ENCODE measurements around the gene C10orf105. TPM values are rescaled to one million over a fixed set of nuclear protein-coding genes. Genes with fewer than 3 reads are reported as not detected.
A peak's percentile ranks its signal among the peaks of the same experiment; 100 is the strongest.

C10orf105 gene
- total RNA-seq, 4 donors from 2014 or later, result 0.07 to 1.2 TPM; not detected in 2

DNA sequence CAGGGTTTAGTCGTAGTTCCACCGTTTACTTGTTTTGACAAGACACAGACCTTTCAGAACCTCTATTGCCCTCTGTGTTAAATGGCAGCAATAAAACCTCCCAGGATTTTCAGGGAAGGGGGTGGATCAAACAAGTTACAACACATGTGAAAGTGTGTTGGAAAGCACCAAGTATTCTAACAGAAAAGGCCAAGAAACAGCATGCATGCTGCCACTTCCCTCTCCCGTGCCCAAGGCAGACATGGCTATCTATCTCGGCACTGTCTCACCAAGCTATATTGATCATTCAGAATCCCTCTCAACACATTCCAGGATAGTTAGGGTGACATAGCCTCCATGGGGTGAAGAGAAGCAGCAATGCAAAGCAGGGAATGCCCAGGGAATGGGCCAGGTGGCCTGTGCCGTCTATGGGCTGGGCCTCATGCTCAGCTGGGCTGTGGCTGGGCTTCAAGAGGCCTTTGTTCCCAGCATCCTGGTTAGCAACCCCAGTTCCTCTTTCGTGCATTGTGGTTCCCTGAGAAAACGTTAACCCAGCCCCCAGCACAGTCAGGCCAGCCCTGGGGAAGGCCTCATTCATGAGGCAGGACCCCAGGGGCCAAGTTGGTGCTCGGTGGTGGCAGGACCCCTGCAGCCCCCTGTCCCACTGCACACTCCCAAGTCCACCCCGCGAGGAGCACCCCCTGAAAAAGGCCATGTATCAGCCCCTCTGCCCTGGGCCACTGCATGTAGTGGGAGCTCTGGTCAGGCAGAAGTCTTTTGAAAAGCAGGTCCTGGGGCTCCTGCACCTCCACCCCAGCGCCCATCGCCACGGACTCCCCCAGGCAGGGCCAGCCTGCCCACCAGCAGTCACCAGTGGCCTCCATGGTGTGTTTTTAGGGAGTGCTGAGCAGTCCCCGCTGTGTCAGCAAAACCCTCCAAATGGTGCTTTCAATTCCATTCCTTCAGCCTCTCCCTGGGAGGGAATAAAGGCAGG, 28.3 kb upstream of the C10orf105 start:
- Histone ChIP-seq H3K36me3 (no peaks in the 10 kb centered on the region), H3K9me3 (no peaks in the 10 kb centered on the region), H3K4me3 (no peak overlapping the region), H3K27ac (peak overlapping the region; percentile 70 to 82), H3K4me1 (peaks cover 0 to 6% of the 10 kb centered on the region in 2 donors), H3K27me3 (no peaks in the 10 kb centered on the region)
- no peak for DNase-seq
- TF ChIP-seq, protein P1, sequence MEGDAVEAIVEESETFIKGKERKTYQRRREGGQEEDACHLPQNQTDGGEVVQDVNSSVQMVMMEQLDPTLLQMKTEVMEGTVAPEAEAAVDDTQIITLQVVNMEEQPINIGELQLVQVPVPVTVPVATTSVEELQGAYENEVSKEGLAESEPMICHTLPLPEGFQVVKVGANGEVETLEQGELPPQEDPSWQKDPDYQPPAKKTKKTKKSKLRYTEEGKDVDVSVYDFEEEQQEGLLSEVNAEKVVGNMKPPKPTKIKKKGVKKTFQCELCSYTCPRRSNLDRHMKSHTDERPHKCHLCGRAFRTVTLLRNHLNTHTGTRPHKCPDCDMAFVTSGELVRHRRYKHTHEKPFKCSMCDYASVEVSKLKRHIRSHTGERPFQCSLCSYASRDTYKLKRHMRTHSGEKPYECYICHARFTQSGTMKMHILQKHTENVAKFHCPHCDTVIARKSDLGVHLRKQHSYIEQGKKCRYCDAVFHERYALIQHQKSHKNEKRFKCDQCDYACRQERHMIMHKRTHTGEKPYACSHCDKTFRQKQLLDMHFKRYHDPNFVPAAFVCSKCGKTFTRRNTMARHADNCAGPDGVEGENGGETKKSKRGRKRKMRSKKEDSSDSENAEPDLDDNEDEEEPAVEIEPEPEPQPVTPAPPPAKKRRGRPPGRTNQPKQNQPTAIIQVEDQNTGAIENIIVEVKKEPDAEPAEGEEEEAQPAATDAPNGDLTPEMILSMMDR (IDR thresholded peaks at IDR 0.05), result no peak
- no peak for TF ChIP-seq POLR2A (IDR thresholded peaks at IDR 0.05)
- intact Hi-C loops (cut with DNase I; ENCODE audit: low total_unique reads), result no loop called here

DNA sequence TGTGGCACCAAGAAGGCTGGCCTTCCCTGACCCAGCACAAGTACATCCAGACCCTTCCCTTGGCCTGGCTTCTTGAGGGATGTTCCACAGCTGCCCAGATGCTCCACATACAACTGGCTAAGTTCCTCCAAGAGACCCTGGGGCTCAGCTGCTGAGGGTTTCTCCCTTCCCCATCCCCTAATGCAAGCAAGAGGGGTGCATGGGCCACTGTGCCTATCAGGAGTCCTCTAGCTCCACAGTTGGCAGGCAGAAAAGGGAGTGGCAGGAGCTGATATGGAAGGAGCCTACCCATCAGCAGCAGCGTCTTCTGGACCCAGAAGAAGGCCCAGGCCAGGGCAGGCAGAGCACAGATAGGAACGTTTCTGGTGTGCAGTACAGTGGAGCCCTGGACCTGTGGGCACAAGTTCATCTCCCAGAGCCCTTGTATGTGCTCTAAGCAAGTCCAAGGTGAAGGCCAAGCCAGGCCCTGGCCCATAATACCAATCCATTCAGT, 27.5 kb upstream of the C10orf105 start:
- H3K27ac ChIP-seq, result peak overlapping the region; percentile 70 to 82

DNA sequence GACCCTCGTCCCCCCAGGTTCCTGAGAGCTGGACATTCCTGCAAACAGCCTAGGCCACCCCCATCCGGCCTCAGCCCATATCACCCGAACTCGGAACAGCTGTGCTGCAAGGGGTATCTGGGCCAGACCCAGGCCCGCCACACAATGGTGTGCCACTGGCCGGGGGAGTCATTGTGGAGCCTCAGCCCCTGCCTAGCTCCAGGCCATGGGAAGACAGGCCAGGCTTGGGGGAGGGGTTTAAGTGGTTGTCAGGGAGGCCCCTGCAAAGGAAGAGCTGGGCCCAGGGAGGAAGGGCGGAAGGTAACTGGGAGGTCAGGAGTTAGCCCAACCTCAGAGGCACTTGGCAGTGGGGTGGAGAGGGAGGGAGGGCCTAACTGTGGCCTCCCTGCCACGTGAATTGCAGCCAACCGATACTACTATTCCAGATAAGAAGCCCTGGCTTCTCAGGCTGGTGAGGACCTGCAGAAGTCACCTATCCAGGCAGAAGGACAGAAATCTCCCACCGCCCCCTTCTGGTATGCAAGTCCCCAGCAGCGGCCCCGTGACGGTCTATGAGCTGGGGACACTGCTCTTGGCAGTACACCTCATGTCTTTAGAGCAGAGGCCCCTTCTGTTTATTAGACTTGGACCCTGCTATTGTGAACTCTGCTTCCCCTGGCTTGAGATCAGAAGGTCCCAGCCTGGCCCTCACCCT, 26.9 kb upstream of the C10orf105 start:
- TF ChIP-seq POLR2A (IDR thresholded peaks at IDR 0.05), result no peak
- TF ChIP-seq, protein P1 (IDR thresholded peaks at IDR 0.05), result no peak
- no peaks in the 10 kb centered on the region for H3K9me3 ChIP-seq
- peaks cover 0 to 6% of the 10 kb centered on the region in 2 donors for H3K4me1 ChIP-seq

More for the DNA sequence above, 27.5 kb upstream of the C10orf105 start:
- Histone ChIP-seq H3K4me1 (peaks cover 0 to 6% of the 10 kb centered on the region in 2 donors), H3K4me3 (no peak overlapping the region), H3K9me3 (no peaks in the 10 kb centered on the region), H3K27me3 (no peaks in the 10 kb centered on the region), H3K36me3 (no peaks in the 10 kb centered on the region)
- DNase-seq, result no peak
- intact Hi-C loops (cut with DNase I; ENCODE audit: low total_unique reads), result no loop called here
- no peak for TF ChIP-seq POLR2A (IDR thresholded peaks at IDR 0.05)
- TF ChIP-seq, protein P1 (IDR thresholded peaks at IDR 0.05), result no peak

DNA sequence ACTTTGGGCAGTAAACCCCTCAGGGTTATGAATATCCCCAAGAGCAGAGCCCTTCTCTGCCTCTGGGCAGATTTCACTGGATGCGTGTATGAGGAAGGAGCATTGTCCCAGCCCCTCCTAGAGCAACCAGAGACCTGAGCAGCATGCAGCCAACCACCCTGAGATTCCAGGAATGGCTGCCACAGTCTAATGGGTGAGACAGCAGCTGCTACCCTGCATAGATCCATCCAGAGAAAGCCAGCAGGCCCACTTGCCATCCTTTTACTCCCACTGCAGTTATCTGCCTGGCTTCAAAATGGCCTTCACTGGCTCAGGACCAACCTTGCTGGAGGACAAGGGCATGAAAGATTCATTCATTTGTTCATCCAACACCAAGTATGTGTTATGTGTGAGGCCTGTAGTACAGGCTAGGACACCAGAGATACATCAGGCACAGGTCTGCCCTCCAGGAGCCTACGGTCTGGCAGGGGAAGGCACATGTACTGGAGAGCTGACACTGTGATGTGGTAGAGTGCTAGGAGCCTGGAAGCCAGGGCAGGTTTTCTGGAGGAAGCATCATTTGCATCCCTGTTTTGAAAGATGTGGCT, 26.2 kb upstream of the C10orf105 start:
- Histone ChIP-seq H3K9me3 (no peaks in the 10 kb centered on the region), H3K4me1 (peaks cover 0 to 6% of the 10 kb centered on the region in 2 donors), H3K27ac (peak overlapping the region; percentile 70 to 82), H3K4me3 (no peak overlapping the region), H3K36me3 (no peaks in the 10 kb centered on the region), H3K27me3 (no peaks in the 10 kb centered on the region)
- DNase-seq, result no peak
- intact Hi-C loops (cut with DNase I; ENCODE audit: low total_unique reads), result no loop called here
- TF ChIP-seq, protein P1 (IDR thresholded peaks at IDR 0.05), result no peak
- no peak for TF ChIP-seq POLR2A (IDR thresholded peaks at IDR 0.05)

More for the DNA sequence above, 26.9 kb upstream of the C10orf105 start:
- H3K36me3 ChIP-seq, result no peaks in the 10 kb centered on the region
- peak in 1 of 2 donors; percentile 49 for DNase-seq
- H3K4me3 ChIP-seq, result no peak overlapping the region
- intact Hi-C loops (cut with DNase I; ENCODE audit: low total_unique reads), result no loop called here
- peak overlapping the region; percentile 70 to 82 for H3K27ac ChIP-seq
- H3K27me3 ChIP-seq, result no peaks in the 10 kb centered on the region

Measured in uterus (tissue), 4 donors.